ENCODE data around the gene IRS1.
"Not testable (repeated sequence)": the region's sequence is repeated elsewhere in the genome, so short reads cannot be mapped to it uniquely, and the experiment has no call there.

Gene IRS1

GRCh38 chr2:226837334-226837733, 37.7 kb upstream of the IRS1 start:
- Histone ChIP-seq H3K27me3 (ENCODE audit: control insufficient read depth, insufficient read depth, low read length) (peaks cover 12% of the 10 kb centered on the region), H3K4me3 (ENCODE audit: low read length) (no peak overlapping the region), H3K36me3 (ENCODE audit: control insufficient read depth, low read depth, low read length) (no peaks in the 10 kb centered on the region), H3K27ac (ENCODE audit: low read length) (no peak overlapping the region), H3K9ac (ENCODE audit: low read length) (no peak overlapping the region), H3K9me3 (ENCODE audit: control insufficient read depth, low read depth, low read length) (no peaks in the 10 kb centered on the region), H3K4me1 (ENCODE audit: control insufficient read depth, low read depth, low read length) (peaks cover 7% of the 10 kb centered on the region)

- peak overlapping the region; percentile 63 for H3K27ac ChIP-seq (ENCODE audit: low read length)
- peaks cover 7% of the 10 kb centered on the region for H3K4me1 ChIP-seq (ENCODE audit: control insufficient read depth, low read depth, low read length)
- H3K36me3 ChIP-seq (ENCODE audit: control insufficient read depth, low read depth, low read length) = no peaks in the 10 kb centered on the region
- no peaks in the 10 kb centered on the region for H3K9me3 ChIP-seq (ENCODE audit: control insufficient read depth, low read depth, low read length)
- H3K27me3 ChIP-seq (ENCODE audit: control insufficient read depth, insufficient read depth, low read length) = peaks cover 12% of the 10 kb centered on the region
- H3K4me3 ChIP-seq (ENCODE audit: low read length) = peak overlapping the region; percentile 83
- H3K9ac ChIP-seq (ENCODE audit: low read length) = peak overlapping the region; percentile 79
These were observed 36.9 kb upstream of the IRS1 start for GRCh38 chr2:226836548-226836885.

- Histone ChIP-seq H3K36me3 (ENCODE audit: control insufficient read depth, low read depth, low read length) (no peaks in the 10 kb centered on the region), H3K9ac (ENCODE audit: low read length) (peak within 1 kb of the TSS; percentile 79), H3K4me3 (ENCODE audit: low read length) (peak within 1 kb of the TSS; percentile 83), H3K27ac (ENCODE audit: low read length) (peak within 1 kb of the TSS; percentile 63), H3K27me3 (ENCODE audit: control insufficient read depth, insufficient read depth, low read length) (peaks cover 12% of the 10 kb centered on the region), H3K9me3 (ENCODE audit: control insufficient read depth, low read depth, low read length) (no peaks in the 10 kb centered on the region), H3K4me1 (ENCODE audit: control insufficient read depth, low read depth, low read length) (peaks cover 7% of the 10 kb centered on the region)
These were observed 36.4 kb upstream of the IRS1 start, which contains the start of gene RHBDD1 for GRCh38 chr2:226835796-226836547. TSS of gene RHBDD1 (plus strand) at chr2:226836054. CDS start at chr2:226864694, 28,640 bp downstream.

GRCh38 chr2:226835420-226835795, 35.8 kb upstream of the IRS1 start:
- Histone ChIP-seq H3K9ac (ENCODE audit: low read length) (peak overlapping the region; percentile 79), H3K4me3 (ENCODE audit: low read length) (peak overlapping the region; percentile 83), H3K4me1 (ENCODE audit: control insufficient read depth, low read depth, low read length) (peaks cover 7% of the 10 kb centered on the region), H3K9me3 (ENCODE audit: control insufficient read depth, low read depth, low read length) (no peaks in the 10 kb centered on the region), H3K27me3 (ENCODE audit: control insufficient read depth, insufficient read depth, low read length) (peaks cover 12% of the 10 kb centered on the region), H3K36me3 (ENCODE audit: control insufficient read depth, low read depth, low read length) (no peaks in the 10 kb centered on the region), H3K27ac (ENCODE audit: low read length) (no peak overlapping the region)

GRCh38 chr2:226834880-226835279, 35.3 kb upstream of the IRS1 start:
- H3K9me3 ChIP-seq (ENCODE audit: control insufficient read depth, low read depth, low read length); H3K4me1 ChIP-seq (ENCODE audit: control insufficient read depth, low read depth, low read length); H3K27ac ChIP-seq (ENCODE audit: low read length); H3K36me3 ChIP-seq (ENCODE audit: control insufficient read depth, low read depth, low read length): not testable (repeated sequence)
- Histone ChIP-seq H3K9ac (ENCODE audit: low read length) (peak overlapping the region; percentile 79), H3K27me3 (ENCODE audit: control insufficient read depth, insufficient read depth, low read length) (peaks cover 12% of the 10 kb centered on the region), H3K4me3 (ENCODE audit: low read length) (peak overlapping the region; percentile 83)

GRCh38 chr2:226832061-226832460, 32.4 kb upstream of the IRS1 start:
- H3K9ac ChIP-seq (ENCODE audit: low read length) = no peak overlapping the region
- H3K27me3 ChIP-seq (ENCODE audit: control insufficient read depth, insufficient read depth, low read length) = peaks cover 12% of the 10 kb centered on the region
- H3K9me3 ChIP-seq (ENCODE audit: control insufficient read depth, low read depth, low read length) = no peaks in the 10 kb centered on the region
- H3K4me3 ChIP-seq (ENCODE audit: low read length) = no peak overlapping the region
- H3K36me3 ChIP-seq (ENCODE audit: control insufficient read depth, low read depth, low read length) = no peaks in the 10 kb centered on the region
- H3K27ac ChIP-seq (ENCODE audit: low read length) = no peak overlapping the region
- peaks cover 7% of the 10 kb centered on the region for H3K4me1 ChIP-seq (ENCODE audit: control insufficient read depth, low read depth, low read length)

- peaks cover 12% of the 10 kb centered on the region for H3K27me3 ChIP-seq (ENCODE audit: control insufficient read depth, insufficient read depth, low read length)
- H3K4me3 ChIP-seq (ENCODE audit: low read length) = no peak overlapping the region
- H3K9me3 ChIP-seq (ENCODE audit: control insufficient read depth, low read depth, low read length) = no peaks in the 10 kb centered on the region
- no peak overlapping the region for H3K9ac ChIP-seq (ENCODE audit: low read length)
- no peaks in the 10 kb centered on the region for H3K36me3 ChIP-seq (ENCODE audit: control insufficient read depth, low read depth, low read length)
- no peak overlapping the region for H3K27ac ChIP-seq (ENCODE audit: low read length)
- H3K4me1 ChIP-seq (ENCODE audit: control insufficient read depth, low read depth, low read length) = peaks cover under 1% of the 10 kb centered on the region
These were observed 31.6 kb upstream of the IRS1 start for GRCh38 chr2:226831266-226831665.

- Histone ChIP-seq H3K27me3 (ENCODE audit: control insufficient read depth, insufficient read depth, low read length) (peaks cover 9% of the 10 kb centered on the region), H3K36me3 (ENCODE audit: control insufficient read depth, low read depth, low read length) (no peaks in the 10 kb centered on the region), H3K27ac (ENCODE audit: low read length) (no peak overlapping the region), H3K9ac (ENCODE audit: low read length) (no peak overlapping the region), H3K4me1 (ENCODE audit: control insufficient read depth, low read depth, low read length) (no peaks in the 10 kb centered on the region), H3K4me3 (ENCODE audit: low read length) (no peak overlapping the region), H3K9me3 (ENCODE audit: control insufficient read depth, low read depth, low read length) (no peaks in the 10 kb centered on the region)
These were observed 30.4 kb upstream of the IRS1 start for GRCh38 chr2:226829721-226830631.

- Histone ChIP-seq H3K4me3 (ENCODE audit: low read length) (no peak overlapping the region), H3K27ac (ENCODE audit: low read length) (no peak overlapping the region), H3K9ac (ENCODE audit: low read length) (no peak overlapping the region), H3K9me3 (ENCODE audit: control insufficient read depth, low read depth, low read length) (no peaks in the 10 kb centered on the region), H3K27me3 (ENCODE audit: control insufficient read depth, insufficient read depth, low read length) (no peaks in the 10 kb centered on the region), H3K4me1 (ENCODE audit: control insufficient read depth, low read depth, low read length) (no peaks in the 10 kb centered on the region), H3K36me3 (ENCODE audit: control insufficient read depth, low read depth, low read length) (no peaks in the 10 kb centered on the region)
These were observed 28.6 kb upstream of the IRS1 start for GRCh38 chr2:226828191-226828590.

GRCh38 chr2:226825056-226825455, 25.4 kb upstream of the IRS1 start:
- Histone ChIP-seq H3K36me3 (ENCODE audit: control insufficient read depth, low read depth, low read length) (no peaks in the 10 kb centered on the region), H3K27ac (ENCODE audit: low read length) (no peak overlapping the region)

GRCh38 chr2:226818930-226819329, 19.3 kb upstream of the IRS1 start:
- H3K4me1 ChIP-seq (ENCODE audit: control insufficient read depth, low read depth, low read length) = no peaks in the 10 kb centered on the region
- no peaks in the 10 kb centered on the region for H3K27me3 ChIP-seq (ENCODE audit: control insufficient read depth, insufficient read depth, low read length)
- H3K4me3 ChIP-seq (ENCODE audit: low read length) = no peak overlapping the region
- no peak overlapping the region for H3K27ac ChIP-seq (ENCODE audit: low read length)
- H3K9ac ChIP-seq (ENCODE audit: low read length) = no peak overlapping the region
- no peaks in the 10 kb centered on the region for H3K9me3 ChIP-seq (ENCODE audit: control insufficient read depth, low read depth, low read length)
- no peaks in the 10 kb centered on the region for H3K36me3 ChIP-seq (ENCODE audit: control insufficient read depth, low read depth, low read length)

More at GRCh38 chr2:226825056-226825455, 25.4 kb upstream of the IRS1 start:
- no peak overlapping the region for H3K9ac ChIP-seq (ENCODE audit: low read length)
- no peaks in the 10 kb centered on the region for H3K9me3 ChIP-seq (ENCODE audit: control insufficient read depth, low read depth, low read length)
- H3K27me3 ChIP-seq (ENCODE audit: control insufficient read depth, insufficient read depth, low read length) = no peaks in the 10 kb centered on the region
- H3K4me3 ChIP-seq (ENCODE audit: low read length) = no peak overlapping the region
- H3K4me1 ChIP-seq (ENCODE audit: control insufficient read depth, low read depth, low read length) = no peaks in the 10 kb centered on the region

Data from iPS-18a (cell line).